ENCODE data around the gene NPHP4.

GRCh38 chr1:5896706-5897660, 95.2 kb downstream of the NPHP4 start:
- TF ChIP-seq CTCF (optimal IDR thresholded peaks at IDR 0.05 in 1 of 3, IDR thresholded peaks at IDR 0.05 in 1 of 3, conservative IDR thresholded peaks at IDR 0.05 in 1 of 3; ENCODE audit: extremely low read depth in 1 of 3, insufficient read depth in 2 of 3, low read length in 3 of 3): no peak
- TF ChIP-seq EZH2 (IDR thresholded peaks at IDR 0.05; ENCODE audit: low read length): no peak
